Measurements from ENCODE around the gene FAM162A. TPM values are rescaled to one million over a fixed set of nuclear protein-coding genes. Genes with fewer than 3 reads are reported as not detected.
A peak's percentile ranks its signal among the peaks of the same experiment; 100 is the strongest.

FAM162A gene
- total and polyA plus RNA-seq, 11 donors: 46.7 to 269 (median 109) TPM

DNA sequence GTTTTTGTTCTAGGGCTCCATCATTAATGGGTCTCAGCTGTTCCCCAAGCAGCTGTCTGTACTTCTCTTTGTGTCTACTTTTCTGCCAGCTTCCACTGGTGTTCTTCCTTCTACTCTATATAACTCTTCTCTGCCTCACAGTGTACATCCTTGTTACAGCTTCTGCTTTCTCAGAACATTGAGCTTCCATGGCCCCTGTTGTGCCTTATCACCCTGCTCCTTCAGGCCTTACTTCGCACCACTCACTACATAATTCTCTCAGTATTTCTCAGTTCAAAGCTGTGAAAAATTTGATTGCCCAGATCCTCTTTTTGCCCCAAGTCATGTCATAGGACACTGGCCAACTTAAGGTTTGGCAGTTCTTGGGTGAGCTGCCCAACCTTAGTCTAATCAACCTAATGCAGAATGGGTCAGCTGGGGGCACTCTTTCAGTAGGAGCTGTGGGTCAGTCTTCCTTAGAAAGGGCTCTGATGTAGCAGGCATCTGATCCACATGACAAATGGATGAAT, 30.0 kb upstream of the FAM162A start:
- ATAC-seq (no peak), DNase-seq (no peak)
- intact Hi-C loops (cut with DNase I): loop anchor here in 1 of 10 donors (10.0 kb wide), 1 partner anchor 809 kb away; the partner anchor contains the start of gene POLQ
- no peak overlapping the region for H3K27ac ChIP-seq
- H3K9me3 ChIP-seq: no peaks in the 10 kb centered on the region
- WGBS, 4 donors: 89 to 100% (median 92%) methylated on average over 1 of the region's 1 CpG
- no peaks in the 10 kb centered on the region for H3K27me3 ChIP-seq
- no peak for TF ChIP-seq POLR2A (IDR thresholded peaks at IDR 0.05)
- TF ChIP-seq, protein P1, sequence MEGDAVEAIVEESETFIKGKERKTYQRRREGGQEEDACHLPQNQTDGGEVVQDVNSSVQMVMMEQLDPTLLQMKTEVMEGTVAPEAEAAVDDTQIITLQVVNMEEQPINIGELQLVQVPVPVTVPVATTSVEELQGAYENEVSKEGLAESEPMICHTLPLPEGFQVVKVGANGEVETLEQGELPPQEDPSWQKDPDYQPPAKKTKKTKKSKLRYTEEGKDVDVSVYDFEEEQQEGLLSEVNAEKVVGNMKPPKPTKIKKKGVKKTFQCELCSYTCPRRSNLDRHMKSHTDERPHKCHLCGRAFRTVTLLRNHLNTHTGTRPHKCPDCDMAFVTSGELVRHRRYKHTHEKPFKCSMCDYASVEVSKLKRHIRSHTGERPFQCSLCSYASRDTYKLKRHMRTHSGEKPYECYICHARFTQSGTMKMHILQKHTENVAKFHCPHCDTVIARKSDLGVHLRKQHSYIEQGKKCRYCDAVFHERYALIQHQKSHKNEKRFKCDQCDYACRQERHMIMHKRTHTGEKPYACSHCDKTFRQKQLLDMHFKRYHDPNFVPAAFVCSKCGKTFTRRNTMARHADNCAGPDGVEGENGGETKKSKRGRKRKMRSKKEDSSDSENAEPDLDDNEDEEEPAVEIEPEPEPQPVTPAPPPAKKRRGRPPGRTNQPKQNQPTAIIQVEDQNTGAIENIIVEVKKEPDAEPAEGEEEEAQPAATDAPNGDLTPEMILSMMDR (IDR thresholded peaks at IDR 0.05): no peak
- peaks cover 0 to 6% (median 0%) of the 10 kb centered on the region in 12 donors for H3K4me1 ChIP-seq
- H3K4me3 ChIP-seq: no peak overlapping the region
- H3K36me3 ChIP-seq: peaks cover 0 to 20% (median 9%) of the 10 kb centered on the region in 9 donors

DNA sequence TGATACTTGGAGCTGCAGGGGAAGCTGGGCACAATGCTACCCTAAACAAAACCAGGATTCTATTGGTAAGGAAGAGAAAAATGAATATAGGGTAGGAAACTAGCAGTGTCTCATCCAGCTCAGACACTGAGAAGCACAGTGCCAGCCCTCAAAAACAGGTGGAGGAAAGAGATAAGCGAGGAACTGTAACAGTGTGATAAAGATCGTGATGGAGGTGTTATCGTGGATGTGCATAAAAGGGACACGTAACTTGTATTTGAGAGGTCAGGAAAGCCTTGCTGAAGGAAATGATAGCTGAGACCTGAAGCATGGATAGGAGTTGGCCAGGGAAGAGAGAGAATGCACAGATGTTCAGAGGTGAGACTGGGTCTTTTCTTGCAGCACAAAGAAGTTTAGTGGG, 28.4 kb upstream of the FAM162A start:
- ATAC-seq: no peak
- peaks cover 0 to 6% (median 0%) of the 10 kb centered on the region in 12 donors for H3K4me1 ChIP-seq
- intact Hi-C loops (cut with DNase I): loop anchor here in 2 of 10 donors (5.0 to 10.0 kb wide), 2 partner anchors 808 to 811 kb away; partner anchors contain the start of gene POLQ (in 2 of the 2)
- no peaks in the 10 kb centered on the region for H3K9me3 ChIP-seq
- no peak for TF ChIP-seq POLR2A (IDR thresholded peaks at IDR 0.05)
- TF ChIP-seq, protein P1 (IDR thresholded peaks at IDR 0.05): no peak
- H3K36me3 ChIP-seq: peaks cover 0 to 34% (median 12%) of the 10 kb centered on the region in 9 donors
- DNase-seq: no peak
- 52 to 78% (median 64%) methylated on average over 4 of the region's 4 CpGs for WGBS, 4 donors
- H3K27ac ChIP-seq: no peak overlapping the region
- no peak overlapping the region for H3K4me3 ChIP-seq
- H3K27me3 ChIP-seq: no peaks in the 10 kb centered on the region

DNA sequence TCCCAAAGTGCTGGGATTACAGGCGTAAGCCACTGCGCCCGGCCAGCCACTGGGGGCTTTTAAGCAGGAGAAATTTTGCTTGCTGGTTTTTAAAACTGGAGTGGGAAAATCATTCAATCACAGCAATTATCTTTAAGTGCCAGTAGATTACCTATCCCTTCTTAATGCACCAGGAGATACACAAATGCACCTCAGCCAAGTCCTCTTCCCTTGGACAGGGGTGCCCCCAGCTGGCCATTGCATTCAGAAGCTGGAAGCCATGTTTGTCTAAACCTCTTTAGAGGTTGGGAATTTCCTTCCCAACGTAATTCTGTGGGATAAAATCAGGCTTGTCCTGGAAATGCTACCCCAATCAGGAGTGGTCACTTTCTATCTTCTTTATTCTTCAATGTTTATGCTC, 27.6 kb upstream of the FAM162A start:
- ATAC-seq (no peak), DNase-seq (no peak)
- no peaks in the 10 kb centered on the region for H3K27me3 ChIP-seq
- no peak overlapping the region for H3K27ac ChIP-seq
- no peaks in the 10 kb centered on the region for H3K9me3 ChIP-seq
- intact Hi-C loops (cut with DNase I): loop anchor here in 2 of 10 donors (5.0 to 10.0 kb wide), 2 partner anchors 809 to 812 kb away; partner anchors contain the start of gene POLQ (in 2 of the 2)
- 75 to 88% (median 81%) methylated on average over 4 of the region's 4 CpGs for WGBS, 4 donors
- TF ChIP-seq, protein P1 (IDR thresholded peaks at IDR 0.05): peak in 6 of 12 donors; percentile 17 to 46 (median 36)
- TF ChIP-seq POLR2A (IDR thresholded peaks at IDR 0.05): no peak
- H3K36me3 ChIP-seq: peaks cover 0 to 40% (median 16%) of the 10 kb centered on the region in 9 donors
- H3K4me1 ChIP-seq: peaks cover 0 to 6% (median 0%) of the 10 kb centered on the region in 12 donors
- no peak overlapping the region for H3K4me3 ChIP-seq

DNA sequence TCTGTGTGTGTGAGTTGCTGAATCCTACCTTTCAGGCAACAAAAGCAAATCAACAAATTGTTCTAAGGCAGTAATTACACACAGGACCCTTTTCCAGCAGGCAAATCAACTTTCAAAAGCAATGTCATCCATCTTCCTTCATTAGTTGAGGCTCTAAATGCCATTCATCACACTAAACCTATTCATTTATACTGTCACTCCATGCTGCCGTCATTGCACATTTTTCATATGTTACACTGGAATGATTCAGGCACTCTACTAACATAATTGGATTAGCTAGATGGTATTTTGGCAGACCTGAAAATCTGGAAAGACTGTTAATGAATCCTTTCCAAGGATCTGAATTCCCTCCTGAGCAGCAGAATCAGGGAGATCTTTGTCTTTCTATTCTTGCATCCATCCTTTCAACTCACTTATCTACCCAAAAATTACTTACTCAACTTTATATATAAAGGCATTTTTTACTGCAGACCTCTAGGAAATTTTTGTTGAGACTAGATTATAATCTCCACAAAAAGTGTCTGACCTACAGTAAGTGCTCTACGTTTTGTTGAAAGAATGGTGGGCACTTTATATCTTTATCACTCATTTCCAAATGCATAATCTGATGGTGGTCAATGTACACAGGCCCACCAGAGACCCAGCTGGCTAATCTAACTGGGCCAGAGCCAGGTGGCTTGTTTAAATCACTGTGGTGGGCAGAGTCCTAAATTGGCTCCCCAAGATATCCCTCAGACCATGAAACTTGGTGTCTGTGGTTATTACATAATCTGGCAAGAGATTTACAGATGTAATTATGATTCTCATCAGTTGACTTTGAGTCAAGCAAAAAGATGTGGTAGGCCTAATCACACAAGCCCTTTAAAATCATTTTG, 25.9 kb upstream of the FAM162A start:
- TF ChIP-seq, protein P1 (IDR thresholded peaks at IDR 0.05): no peak
- no peak for TF ChIP-seq POLR2A (IDR thresholded peaks at IDR 0.05)
- Histone ChIP-seq H3K27me3 (no peaks in the 10 kb centered on the region), H3K36me3 (peaks cover 0 to 56% (median 32%) of the 10 kb centered on the region in 9 donors), H3K4me3 (no peak overlapping the region), H3K9me3 (no peaks in the 10 kb centered on the region), H3K27ac (no peak overlapping the region), H3K4me1 (peaks cover 0 to 2% (median 0%) of the 10 kb centered on the region in 12 donors)
- no peak for ATAC-seq
- WGBS, 4 donors: 61 to 70% (median 68%) methylated on average over 2 of the region's 2 CpGs
- intact Hi-C loops (cut with DNase I): loop anchor here in 2 of 10 donors (5.0 to 10.0 kb wide), 2 partner anchors 811 to 813 kb away; partner anchors contain the start of gene POLQ (in 2 of the 2)
- no peak for DNase-seq

All from heart left ventricle (tissue), 16 donors.